Measurements from ENCODE around the gene SLC43A2.
"Not testable (repeated sequence)": the region's sequence is repeated elsewhere in the genome, so short reads cannot be mapped to it uniquely, and the experiment has no call there.

The SLC43A2 gene

DNA sequence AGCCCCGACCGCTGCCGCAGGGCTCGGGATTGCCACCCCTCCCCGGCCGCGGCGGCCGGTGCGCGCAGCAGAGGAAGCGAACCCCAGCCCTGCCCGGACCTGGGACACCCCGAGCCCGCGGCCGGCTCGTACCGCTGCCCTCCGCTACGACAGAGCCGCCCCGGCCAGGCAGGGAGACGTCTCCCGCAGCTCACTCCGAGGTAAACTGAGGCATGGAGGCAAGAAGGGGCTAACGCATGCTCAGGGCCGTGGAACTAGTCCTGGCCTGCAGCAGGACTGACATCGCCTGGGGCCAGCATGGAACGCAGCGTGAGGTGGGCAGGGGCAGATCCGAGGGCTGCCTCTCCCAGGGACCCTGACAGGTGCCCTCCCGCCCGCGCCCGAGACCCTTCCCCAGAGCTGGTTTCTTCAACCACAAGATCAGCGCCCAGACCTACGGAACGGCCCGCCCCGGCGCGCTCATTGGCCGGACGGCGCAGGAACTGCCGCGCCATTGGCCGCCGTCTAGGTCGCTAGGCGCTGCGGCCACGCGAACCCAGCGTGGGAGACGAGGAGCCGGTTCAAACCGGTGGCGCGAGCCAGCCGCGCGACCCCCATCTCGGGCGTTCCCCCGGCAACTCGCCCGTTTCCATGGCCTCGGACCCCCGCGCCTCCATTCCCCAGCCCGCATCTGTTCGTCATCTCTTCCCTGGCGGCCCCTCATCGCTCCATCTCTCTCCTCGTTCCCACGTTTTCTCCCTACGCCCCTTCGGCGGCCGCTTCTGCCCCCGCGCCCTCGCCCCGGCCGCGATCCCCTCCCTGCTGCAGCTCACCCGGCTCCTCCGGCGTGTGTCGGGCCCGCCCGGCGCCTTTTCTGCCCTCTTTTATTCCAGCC lies at the start of gene SLC43A2:
SLC43A2 (minus strand) TSS at position 853 of the 874 bp plus-strand sequence. CDS start 960 bp downstream, outside the sequence.
- DNase-seq (ENCODE audit: low read depth), result peak; percentile 42

GRCh38 chr17:1676401-1676800 lies 47.8 kb upstream of the SLC43A2 start:
- no peak for DNase-seq (ENCODE audit: low read depth)

- no peak for DNase-seq (ENCODE audit: low read depth)
Observed at GRCh38 chr17:1673041-1673785, 44.6 kb upstream of the SLC43A2 start.

GRCh38 chr17:1663934-1664333 lies 35.3 kb upstream of the SLC43A2 start:
- not testable (repeated sequence) for DNase-seq (ENCODE audit: low read depth)

GRCh38 chr17:1661045-1661444 lies 32.4 kb upstream of the SLC43A2 start:
- no peak for DNase-seq (ENCODE audit: low read depth)

- DNase-seq (ENCODE audit: low read depth), result no peak
Observed at GRCh38 chr17:1658100-1658499, 29.5 kb upstream of the SLC43A2 start.

GRCh38 chr17:1653735-1654134 lies 25.1 kb upstream of the SLC43A2 start:
- no peak for DNase-seq (ENCODE audit: low read depth)

DNA sequence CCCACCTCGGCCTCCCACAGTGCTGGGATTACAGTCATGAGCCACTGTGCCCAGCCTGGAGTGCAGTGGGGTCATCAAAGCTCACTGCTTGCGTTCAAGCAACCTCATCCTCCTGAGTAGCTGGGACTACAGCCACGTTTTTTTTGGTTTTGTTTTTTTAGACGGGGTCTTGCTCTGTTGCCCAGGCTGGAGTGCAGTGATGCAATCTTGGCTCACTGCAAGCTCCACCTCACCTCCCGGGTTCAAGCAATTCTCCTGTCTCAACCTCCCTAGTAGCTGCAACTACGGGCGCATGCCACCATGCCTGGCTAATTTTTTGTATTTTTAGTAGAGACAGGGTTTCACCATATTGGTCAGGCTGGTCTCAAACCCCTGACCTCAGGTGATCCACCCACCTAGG lies 24.2 kb upstream of the SLC43A2 start:
- not testable (repeated sequence) for DNase-seq (ENCODE audit: low read depth)

DNA sequence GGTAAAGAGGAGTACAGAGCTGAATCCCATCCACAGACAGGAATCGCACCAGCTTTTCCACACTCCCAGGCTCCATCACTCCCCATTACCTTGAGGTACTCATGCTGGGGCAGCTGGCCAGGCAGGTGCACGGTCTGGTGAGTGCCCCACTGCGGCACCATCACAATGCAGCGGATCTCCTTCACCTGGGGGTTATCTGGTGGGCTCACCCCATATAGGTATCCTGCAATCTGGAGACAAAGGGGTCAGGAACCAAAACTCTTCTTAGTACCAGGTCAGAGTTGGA lies 22.9 kb upstream of the SLC43A2 start:
- DNase-seq (ENCODE audit: low read depth), result no peak

- no peak for DNase-seq (ENCODE audit: low read depth)
Observed at GRCh38 chr17:1650731-1651558, 22.3 kb upstream of the SLC43A2 start.

- no peak for DNase-seq (ENCODE audit: low read depth)
Observed at GRCh38 chr17:1649844-1650501, 21.3 kb upstream of the SLC43A2 start, which contains the start of gene RILP. Gene RILP (minus strand): TSS chr17:1649866. CDS start chr17:1649804, 62 bp downstream.

- peak; percentile 85 for DNase-seq (ENCODE audit: low read depth)
Observed at GRCh38 chr17:1648963-1649843, 20.6 kb upstream of the SLC43A2 start.

- DNase-seq (ENCODE audit: low read depth), result no peak
Observed at GRCh38 chr17:1648173-1648962, 19.7 kb upstream of the SLC43A2 start.

GRCh38 chr17:1647802-1648171 lies 19.2 kb upstream of the SLC43A2 start:
- DNase-seq (ENCODE audit: low read depth), result no peak

GRCh38 chr17:1646199-1646875 lies 17.7 kb upstream of the SLC43A2 start:
- DNase-seq (ENCODE audit: low read depth), result no peak

DNA sequence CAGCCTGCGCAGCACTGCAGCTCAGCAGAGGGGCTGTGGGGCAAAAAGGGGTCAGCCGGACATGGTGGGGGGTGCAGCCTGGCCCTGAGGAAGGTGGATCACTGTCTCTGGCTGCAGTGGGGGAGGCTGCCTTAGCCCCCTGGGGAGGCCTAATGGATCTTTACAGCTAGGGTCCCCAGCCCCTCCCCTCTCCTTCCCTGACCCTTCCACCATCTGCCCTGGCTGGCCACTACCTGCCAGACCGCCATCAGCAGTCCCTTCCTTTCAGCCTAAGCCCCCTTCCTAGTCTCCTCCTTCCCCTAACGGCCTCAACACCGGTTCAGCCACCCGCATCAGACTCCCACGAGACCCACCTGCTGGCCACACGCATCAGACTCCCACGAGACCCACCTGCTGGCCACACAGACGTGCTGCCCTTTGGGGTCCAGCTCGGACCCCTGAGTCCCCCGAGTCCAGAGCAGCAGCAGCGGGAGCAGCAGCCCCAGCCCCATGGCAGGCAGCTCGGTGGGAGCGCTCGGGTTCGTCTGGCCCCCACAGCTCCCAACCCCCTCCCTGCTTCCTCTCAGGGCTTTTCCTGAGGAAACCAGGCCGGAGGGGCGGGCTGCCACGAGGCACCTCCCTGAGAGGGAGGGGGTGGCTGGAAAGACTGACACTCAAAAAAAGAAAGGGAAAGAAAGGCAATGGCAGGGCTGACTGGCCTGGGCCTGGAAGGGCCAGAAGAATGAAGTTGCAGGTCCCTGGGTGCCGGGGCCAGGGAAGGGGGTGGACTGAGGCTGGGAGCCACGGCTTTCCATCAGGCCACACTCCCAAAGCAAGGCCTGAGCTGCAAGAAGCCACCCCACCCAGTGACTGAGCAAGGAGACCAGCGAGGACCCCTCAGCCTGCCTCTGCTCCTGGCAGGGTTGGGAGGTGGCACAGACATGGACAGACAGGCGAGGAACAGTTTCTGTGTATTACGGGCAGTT lies 16.9 kb upstream of the SLC43A2 start, which contains the start of gene SCARF1:
SCARF1 (minus strand) TSS at position 526 of the 965 bp plus-strand sequence; CDS start at position 491, 35 bp downstream.
- no peak for DNase-seq (ENCODE audit: low read depth)

- DNase-seq (ENCODE audit: low read depth), result no peak
Observed at GRCh38 chr17:1644493-1645206, 16.0 kb upstream of the SLC43A2 start.
